Tongue (tissue), 2 donors: ENCODE results near the gene SPACA5B. TPM values are rescaled to one million over a fixed set of nuclear protein-coding genes. Genes with fewer than 3 reads are reported as not detected.
"Not testable (repeated sequence)": the region's sequence is repeated elsewhere in the genome, so short reads cannot be mapped to it uniquely, and the experiment has no call there.

ENCODE experiments used
- DNase-seq: peaks from one replicate; pipeline ENCODE4 v3.0.0-alpha.2; 2015
- total RNA-seq: library from RNA; depleted of rRNA; stranded (reverse); fragments of >200 nt; gene quantifications from one replicate; pipeline ENCODE4 v1.2.3, GENCODE V29; 2014

The SPACA5B gene
- not detected for total RNA-seq

DNA sequence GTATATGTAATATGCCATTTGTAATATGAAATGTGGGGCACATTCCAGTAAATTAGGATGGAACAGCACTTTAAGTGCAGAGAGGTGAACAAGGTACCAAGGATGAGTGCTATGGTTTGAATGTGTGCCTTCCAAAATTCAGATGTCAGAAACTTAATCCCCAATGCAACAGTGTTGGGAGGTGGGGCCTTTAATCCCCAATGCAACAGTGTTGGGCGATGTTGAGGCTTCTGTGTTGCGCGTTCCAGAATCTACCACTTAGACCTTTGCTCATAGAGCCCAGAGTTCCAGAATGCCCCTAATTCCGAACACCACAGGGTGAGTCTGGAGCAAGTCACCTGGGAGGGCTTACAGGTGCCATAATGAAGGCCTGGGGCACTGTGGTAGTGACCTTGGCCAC lies at the start of gene SPACA5B:
TSS of gene SPACA5B (plus strand) at position 301 of the 400 bp plus-strand sequence. CDS start at position 363, 62 bp downstream.
- not testable (repeated sequence) for DNase-seq

DNA sequence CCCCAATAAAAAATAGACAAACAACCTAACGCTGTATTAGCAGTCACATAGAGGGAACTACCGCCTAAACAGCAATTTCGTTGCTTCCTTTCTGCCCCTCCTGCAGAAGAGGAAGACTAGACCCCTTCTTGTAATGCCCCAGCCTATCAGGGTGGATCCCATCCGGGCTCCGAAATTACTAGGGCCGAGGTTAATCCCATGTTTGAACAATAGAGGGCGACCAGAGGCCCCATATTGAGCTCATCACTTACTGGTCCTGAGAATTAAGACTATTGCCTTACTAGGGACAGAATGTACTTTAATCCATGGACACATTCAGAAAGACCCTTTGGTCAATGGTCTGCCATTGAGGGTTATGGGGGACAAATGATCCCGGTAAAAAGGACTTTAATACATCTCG lies 47.2 kb upstream of the SPACA5B start:
- peak; percentile 65 for DNase-seq

DNA sequence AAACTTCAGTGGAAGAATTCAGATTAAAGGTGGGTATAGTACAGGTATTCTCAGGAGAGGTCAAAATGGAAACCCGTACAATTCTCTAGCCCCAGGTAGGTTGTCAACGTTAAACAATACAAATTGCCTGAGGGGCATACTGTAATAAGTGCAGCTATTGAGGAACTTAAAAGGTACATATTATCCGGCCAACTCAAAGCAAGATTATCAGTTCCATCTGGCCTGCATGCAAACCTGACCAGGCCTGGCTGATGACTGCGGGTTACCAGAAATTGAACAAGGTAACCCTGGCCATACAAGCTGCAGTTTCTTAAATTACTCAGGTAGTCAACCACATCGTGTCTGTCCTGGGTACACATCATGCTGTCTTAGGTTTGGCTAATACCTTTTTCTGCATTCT lies 46.7 kb upstream of the SPACA5B start:
- no peak for DNase-seq

DNA sequence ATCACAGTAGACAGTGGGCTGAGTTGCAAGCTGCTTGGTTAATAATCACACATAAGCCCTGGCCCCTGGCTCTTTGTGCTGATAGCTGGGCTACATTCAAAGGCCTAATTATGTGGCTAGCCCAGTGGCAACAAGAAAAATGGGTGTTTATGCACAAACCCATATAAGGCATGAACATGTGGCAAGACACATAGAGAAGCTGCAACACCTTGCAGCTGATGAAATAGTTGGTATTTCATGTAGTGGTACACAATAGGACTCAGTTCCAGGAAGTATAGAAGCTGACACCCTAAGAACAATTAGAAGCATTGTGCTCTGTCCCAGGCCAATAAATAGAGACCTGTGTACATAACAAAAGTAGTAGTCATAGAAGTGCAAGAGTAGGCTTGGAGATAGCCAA lies 44.3 kb upstream of the SPACA5B start:
- DNase-seq: no peak

DNA sequence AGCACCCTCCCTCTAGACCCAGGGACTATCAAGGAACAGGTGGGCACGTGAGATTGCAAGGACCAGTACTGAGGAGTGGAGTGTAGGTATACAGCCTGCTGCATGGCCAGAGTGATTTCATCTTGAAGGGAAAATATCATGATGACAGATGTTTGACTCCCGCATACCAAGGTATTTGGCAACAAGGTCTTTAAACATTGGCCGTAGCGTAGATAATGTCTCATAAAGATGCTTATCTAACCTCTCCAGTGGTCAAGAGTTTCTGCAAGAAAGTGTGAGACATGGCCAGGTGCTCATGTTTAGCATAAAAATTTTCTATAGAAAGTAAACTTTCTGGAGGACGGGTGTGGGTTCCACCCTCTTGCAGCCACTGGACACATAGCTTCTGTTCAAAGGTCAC lies 40.3 kb upstream of the SPACA5B start:
- DNase-seq: no peak

DNA sequence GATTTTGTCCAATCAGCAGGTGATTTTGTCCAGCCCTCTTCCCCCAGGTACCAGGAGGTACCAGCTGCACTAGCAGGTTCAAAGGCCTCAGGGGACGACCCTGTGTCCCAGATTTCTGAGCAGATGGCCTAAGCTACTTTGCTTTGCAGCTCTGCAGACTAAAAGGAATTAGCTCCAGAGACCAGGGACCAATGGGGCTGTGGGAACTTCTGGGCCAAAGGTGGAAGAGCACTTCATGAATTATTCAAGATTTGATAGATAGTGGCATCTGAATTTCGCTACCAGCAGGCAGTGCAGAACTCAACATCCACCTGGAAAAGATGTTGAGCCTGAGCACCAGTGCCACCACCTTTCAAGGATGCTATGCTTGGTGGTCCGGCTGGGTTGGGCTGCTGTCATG lies 37.9 kb upstream of the SPACA5B start:
- DNase-seq: not testable (repeated sequence)

DNA sequence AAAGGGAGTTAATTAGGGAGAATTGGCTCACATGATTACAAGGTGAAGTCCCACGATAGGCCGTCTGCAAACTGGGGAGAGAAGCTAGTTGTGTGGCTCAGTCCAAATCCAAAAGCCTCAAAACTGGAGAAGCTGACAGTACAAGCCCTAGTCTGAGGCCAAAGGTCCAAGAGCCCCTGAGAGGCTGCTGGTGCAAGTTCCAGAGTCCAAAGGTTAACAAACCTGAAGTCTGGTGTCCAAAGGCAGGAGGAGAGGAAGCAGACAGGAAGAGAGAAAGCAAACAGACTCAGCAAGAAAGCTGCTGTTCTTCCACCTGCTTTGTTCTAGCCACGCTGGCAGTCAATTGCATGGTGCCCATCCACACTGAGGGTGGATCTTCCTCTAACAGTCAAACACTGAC lies 29.0 kb upstream of the SPACA5B start:
- DNase-seq: no peak

DNA sequence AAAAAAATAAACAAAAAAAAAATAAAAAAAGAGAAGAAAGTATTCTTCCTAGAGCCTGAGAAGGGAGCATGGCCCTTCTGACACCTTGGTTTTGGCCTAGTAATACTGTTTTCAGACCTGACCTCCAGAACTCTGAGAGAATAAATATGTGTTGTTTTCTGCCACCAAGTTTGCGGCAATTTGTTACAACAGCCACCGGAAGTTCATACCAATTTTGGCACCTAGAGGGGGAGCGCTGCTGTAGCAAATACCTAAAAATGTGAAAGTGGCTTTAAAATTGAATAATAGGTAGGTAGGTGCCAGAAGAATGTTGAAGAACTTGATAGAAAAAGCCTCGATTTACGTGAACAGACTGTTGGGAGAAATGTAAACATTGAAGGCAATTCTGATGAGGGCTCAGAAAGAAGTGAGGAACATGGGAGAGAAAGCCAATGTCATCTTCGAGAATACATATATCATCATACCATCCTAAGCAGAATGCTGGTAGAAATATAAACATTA lies 27.5 kb upstream of the SPACA5B start:
- DNase-seq: no peak

DNA sequence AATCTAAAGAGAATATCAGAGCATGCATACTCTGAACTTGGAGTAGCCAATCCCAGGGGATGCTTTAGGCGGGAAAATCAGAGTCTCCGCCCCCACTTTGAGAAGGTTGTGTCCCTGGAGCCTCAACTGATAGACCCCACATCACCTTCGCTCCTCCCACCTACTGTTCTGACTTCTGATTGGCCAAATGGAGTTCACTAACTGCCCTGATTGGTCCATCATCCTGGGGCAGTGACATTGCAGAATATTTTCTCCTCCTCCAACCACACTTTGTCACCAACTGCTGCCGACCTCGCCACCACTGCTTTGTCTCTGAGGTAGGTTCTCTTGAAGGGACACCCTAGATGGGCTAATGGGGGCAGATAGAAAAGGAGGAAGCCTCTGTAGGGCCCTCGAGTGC lies 22.7 kb upstream of the SPACA5B start:
- no peak for DNase-seq

DNA sequence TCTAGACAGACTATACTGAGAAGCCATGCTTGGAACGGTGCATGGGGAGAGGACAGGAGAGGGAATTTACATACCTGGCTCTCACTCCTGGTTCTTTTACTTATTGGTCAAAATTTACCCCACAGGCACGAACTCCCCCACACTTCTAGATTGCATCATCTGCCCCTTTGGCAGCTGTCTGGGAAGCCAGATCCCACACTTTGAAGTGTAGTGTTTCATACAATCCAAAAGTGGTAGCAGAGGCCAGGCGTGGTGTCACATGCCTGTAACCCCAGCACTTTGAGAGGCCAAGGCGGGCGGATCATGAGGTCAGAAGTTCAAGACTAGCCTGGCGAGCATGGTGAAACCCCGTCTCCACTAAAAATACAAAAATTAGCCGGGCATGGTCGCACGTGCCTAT lies 5.1 kb upstream of the SPACA5B start:
- not testable (repeated sequence) for DNase-seq

DNA sequence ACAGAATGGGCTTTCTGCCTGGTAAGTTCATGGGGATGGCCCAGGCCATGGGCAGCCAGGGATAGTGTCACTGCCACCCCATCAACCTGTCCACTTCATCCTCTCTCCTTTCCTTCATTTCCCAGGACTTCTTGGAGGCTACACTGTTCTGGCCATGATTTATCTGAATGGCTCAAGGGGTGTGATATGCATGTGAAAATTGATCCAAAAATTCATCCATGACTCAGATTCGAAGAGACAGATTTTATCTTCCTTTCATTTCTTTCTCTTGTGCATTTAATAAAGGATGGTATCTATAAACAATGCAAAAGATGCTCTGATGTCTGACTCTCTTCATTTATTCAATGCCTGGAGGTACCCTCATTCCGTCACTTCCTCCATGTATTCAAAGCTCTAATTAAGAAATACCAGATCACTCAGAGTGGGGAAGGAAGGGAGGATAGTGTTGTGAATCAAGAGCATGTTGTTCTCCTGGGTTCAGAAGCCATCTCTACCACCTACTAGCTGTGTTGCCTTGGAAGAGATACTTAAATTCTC lies 1.9 kb downstream of the SPACA5B start:
- DNase-seq: not testable (repeated sequence)

DNA sequence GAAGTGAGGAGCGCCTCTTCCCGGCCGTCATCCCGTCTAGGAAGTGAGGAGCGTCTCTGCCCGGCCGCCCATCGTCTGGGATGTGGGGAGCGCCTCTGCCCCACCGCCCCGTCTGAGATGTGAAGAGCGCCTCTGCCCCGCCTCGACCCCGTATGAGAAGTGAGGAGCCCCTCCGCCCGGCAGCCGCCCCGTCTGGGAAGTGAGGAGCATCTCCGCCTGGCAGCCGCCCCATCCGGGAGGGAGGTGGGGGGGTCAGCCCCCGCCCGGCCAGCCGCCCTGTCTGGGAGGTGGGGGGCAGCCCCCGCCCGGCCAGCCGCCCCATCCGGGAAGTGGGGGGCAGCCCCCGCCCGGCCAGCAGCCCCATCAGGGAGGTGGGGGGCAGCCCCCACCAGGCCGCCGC lies 8.7 kb downstream of the SPACA5B start:
- DNase-seq: not testable (repeated sequence)

DNA sequence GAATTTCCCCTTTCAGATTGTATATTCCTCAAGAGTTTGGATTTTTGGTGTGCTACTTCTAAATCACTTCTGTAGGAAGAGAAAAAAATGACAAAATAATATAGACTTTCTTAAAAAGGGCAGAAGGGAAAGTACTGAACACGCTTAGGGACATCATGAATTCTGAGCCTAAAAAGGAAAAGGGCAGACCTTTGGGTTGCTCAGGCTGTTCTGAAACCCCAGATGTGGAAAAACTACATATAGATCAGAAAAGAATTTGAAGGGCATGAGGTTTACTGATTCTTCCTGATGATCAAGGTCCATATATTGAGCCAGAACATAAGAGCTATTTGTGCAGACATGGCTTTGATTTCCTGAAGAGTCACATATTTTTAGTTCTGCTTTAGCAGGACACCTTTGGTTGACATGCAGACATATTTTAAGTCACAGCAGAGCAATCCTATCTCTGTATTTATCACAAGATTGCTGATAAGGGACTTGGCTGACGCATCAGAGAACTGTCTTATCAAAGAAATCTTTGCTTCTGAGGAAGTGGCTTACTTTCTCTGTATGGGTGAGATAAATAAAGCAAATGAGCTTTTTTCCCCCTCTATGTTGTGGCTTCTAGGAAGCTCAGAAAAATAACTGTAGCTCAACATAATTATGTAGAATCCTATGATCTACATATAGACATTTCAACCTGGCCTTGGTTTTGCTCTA lies 11.5 kb downstream of the SPACA5B start:
- DNase-seq: not testable (repeated sequence)

DNA sequence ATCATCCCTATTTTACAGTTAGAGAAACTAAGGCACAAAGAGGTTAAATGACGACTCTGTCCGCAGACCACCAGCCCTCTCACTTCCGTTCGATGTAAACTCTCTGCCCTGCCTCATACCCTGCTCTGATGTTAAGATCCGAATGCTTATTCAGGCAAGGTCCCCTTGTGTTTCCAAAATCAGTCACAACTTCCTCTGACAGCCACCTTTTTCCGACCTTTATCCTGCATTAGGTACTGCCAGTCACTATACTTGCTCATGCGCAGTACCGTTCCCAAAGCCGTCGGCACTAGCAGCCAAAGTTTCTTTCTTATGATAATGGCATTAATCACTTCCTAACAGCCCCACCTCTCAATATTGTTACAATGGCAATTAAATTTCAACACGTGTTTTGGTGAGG lies 12.3 kb downstream of the SPACA5B start:
- not testable (repeated sequence) for DNase-seq

DNA sequence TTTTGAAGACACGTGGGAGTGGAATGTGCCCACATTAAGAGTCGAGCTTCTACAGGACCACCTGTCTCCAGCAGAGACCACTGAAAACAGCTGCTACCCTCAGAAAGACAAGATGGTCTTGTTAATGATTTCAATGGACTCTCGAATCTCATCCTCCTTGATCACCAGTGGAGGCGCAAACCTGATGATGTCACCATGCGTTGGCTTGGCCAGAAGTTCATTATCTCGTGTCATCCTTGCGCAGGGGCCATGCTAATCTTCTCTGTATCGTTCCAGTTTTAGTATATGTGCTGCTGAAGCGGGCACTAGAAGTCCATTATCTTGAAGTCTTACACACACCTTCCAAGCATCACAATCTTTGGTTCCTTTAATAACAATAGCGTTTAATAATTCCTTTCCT lies 23.3 kb downstream of the SPACA5B start:
- no peak for DNase-seq

DNA sequence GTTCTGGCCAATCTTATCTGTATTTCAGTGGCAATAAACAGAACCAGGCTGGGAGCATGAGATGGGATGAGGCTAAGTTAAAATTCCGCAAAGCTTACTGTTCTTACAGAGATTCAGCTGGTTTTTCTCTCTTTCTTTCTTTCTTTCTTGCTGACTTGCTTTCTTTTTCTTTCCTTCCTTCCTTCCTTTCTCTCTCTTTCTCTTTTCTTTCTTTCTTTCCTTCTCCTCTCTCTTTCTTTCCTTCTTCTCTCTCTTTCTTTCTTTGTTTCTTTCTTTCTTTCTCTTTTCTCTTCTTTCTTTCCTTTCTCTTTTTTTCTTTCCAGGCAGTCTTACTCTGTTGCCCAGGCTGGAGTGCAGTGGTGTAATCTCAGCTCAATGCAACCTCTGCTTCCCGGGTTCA lies 24.4 kb downstream of the SPACA5B start:
- no peak for DNase-seq

DNA sequence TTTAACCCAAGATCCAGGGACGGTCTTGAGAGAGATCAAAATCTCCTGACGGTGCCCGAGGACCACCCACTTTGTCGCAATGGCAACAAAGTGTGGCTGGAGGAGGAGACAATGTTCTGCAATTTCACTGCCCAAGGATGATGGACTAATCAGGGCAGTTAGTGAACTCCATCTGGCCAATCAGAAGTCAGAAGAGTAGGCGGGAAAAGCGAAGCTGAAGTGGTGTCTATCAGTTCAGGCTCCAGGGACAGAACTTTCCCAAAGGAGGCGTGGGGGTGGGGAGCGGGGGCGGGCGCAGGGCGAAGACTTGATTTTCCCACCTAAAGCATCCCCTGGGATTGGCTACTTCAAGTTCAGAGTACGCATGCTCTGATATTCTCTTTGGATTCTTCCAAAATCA lies 25.6 kb downstream of the SPACA5B start:
- no peak for DNase-seq

DNA sequence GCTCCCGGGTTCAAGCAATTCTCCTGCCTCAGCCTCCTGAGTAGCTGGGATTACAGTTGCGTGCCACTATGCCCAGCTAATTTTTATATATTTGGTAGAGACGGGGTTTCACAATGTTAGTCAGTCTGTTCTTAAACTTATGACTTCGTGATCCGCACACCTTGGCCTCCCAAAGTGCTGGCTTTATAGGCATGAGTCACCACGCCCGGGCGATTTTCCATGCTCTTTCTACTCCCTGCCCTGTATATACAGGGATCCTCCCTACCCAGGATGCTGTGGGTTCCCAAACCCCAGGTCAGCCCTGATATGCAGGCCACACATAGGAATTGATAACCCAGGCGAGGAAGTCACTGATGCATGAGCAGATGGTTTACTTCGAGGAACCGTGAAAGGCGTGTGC lies 34.8 kb downstream of the SPACA5B start:
- DNase-seq: no peak

DNA sequence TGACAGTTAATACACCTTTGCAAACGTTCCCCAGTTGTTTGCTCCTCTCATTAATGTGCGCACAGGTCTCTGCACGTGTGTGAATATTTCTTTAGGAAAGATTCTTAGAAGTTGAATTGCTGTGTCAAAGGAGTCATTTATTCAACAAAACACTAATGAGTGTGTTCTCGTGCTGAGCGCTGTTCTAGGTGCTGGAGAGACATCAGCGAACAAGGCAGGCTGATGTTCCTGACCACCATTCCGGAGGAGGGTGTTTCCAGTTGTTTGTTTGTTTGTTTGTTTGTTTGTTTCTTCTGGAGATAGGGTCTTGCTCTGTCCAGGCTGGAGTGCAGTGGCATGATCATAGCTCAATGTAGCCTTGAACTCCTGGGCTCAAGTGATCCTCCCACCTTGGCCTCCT lies 35.9 kb downstream of the SPACA5B start:
- not testable (repeated sequence) for DNase-seq

DNA sequence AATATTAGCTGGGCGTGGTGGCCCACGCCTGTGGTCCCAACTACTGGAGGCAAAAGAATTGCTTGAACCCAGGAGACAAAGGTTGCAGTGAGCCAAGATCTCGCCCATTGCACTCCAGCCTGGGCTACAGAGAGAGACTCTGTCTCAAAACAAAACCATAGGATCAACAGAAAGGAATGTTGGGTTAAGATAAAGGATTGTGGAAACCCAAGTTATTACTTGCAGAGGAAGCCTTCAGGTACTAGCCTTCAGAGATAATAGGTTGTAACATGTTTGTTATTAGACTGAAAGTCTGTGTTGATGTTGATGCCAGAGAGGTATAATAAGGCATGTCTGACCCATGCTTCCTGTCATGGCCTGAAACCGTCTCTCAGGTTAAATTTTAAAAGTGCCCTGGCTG lies 49.3 kb downstream of the SPACA5B start:
- DNase-seq: no peak

DNA sequence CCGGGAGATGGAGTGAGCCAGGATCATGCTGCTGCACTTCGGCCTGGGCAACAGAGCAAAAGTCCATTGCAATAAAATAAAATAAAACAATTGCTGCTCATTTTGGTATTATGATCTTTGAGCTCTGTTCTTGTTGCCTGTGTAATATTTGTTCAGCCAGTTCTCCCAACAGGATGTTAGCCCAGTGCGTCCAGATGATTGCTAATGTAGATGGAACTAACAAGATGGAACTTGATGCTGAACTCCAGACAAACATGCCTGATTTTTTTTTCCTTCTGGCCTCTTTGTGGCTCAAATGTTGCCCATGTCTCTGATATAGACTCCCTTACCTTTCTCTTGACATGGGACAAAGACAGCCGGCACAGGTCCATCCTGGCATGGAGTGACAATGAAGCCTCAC lies 50.4 kb downstream of the SPACA5B start:
- no peak for DNase-seq

DNA sequence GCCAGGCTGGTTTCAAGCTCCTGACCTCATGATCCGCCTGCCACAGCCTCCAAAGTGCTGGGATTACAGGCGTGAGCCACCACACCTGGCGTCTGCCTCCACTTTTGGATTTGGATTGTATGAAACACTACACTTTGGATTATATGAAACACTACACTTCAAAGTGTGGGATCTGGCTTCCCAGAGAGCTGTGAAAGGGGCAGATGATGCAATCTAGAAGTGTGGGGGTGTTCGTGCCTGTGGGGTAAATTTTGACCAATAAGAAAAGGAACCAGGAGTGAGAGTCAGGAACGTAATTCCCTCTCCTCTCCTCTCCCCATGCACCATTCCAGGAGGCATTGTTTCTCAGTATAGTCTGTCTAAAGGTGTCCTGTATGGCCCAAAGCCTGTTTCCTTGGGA lies 51.5 kb downstream of the SPACA5B start:
- DNase-seq: not testable (repeated sequence)
